GM12878 (cell line): ENCODE data around the gene IL17RA. TPM values are rescaled to one million over a fixed set of nuclear protein-coding genes. Genes with fewer than 3 reads are reported as not detected.

ENCODE experiments used
- ATAC-seq: fragments of 200-7000 bp; cut with Tn5 transposase; 3 replicates; pipeline ENCODE4 v1.9.1; 2020; ENCODE audit warnings: mild to moderate bottlenecking, moderate library complexity
- BruUV-seq: library from RNA; stranded (reverse); fragments of 400-500 nt; replicated peaks from 2 replicates; lab custom pipeline; 2021; lab: Mats Ljungman, UMichigan
- CTCF ChIA-PET: fragments of 300-600 bp; sonication (Branson Sonifier 250); formaldehyde crosslinking; extraction: SDS; loops from one replicate; lab custom pipeline; 2021; ENCODE audit warnings: inconsistent platforms; lab: Yijun Ruan, JAX
- POLR2A ChIA-PET: fragments of 350-600 bp; formaldehyde crosslinking; extraction: SDS; loops from one replicate; lab custom pipeline; 2021; ENCODE audit warnings: inconsistent platforms; lab: Charles Lee
- RAD21 ChIA-PET: fragments of 300-600 bp; sonication (Branson Sonifier 250); formaldehyde crosslinking; loops from one replicate; lab custom pipeline; 2023; ENCODE audit warnings: antibody characterized with exemption; ENCODE audit not compliant: unreplicated experiment; lab: Charles Lee
- SMC1A ChIA-PET: fragments of 300-600 bp; sonication (Branson Sonifier 250); formaldehyde crosslinking; loops from one replicate; lab custom pipeline; 2023; ENCODE audit not compliant: unreplicated experiment, uncharacterized antibody; lab: Charles Lee
- DNase-seq: peaks from one replicate; pipeline ENCODE4 v3.0.0-alpha.2; 2011; ENCODE audit warnings: low read depth, low spot score
- FAIRE-seq: peaks from 3 replicates; lab custom pipeline; 2011; peaks lifted over from hg19 to GRCh38; lab: Jason Lieb, UNC
- H2AFZ ChIP-seq: 2 replicates; pipeline ENCODE4 v1.6.0; 2011; ENCODE audit warnings: low read depth, low read length, control low read depth; ENCODE audit not compliant: control insufficient read depth
- H3K27ac ChIP-seq: 2 replicates; pipeline ENCODE4 v1.5.1; 2011; ENCODE audit warnings: control low read depth; ENCODE audit not compliant: control insufficient read depth, insufficient read depth
- H3K27me3 ChIP-seq, 2 experiments: replicated peaks in 1 of 2; 2 replicates each; pipeline versions ENCODE4 v1.6.0 to v1.6.1; 2011; ENCODE audit warnings: low read length in 1 of 2; ENCODE audit not compliant: control insufficient read depth in 2 of 2, insufficient read depth in 2 of 2
- H3K36me3 ChIP-seq, 2 experiments: 2 replicates each; pipeline ENCODE4 v1.5.1; 2011; ENCODE audit warnings: low read length in 1 of 2; ENCODE audit not compliant: control insufficient read depth in 2 of 2, insufficient read depth in 2 of 2
- H3K4me1 ChIP-seq: 2 replicates; pipeline ENCODE4 v1.6.1; 2011; ENCODE audit warnings: mild to moderate bottlenecking, low read length, moderate library complexity, mixed read lengths; ENCODE audit not compliant: control insufficient read depth, insufficient read depth
- H3K4me2 ChIP-seq: 2 replicates; pipeline ENCODE4 v1.6.0; 2011; ENCODE audit warnings: control low read depth; ENCODE audit not compliant: control insufficient read depth, insufficient read depth
- H3K4me3 ChIP-seq: fragments of 200-600 bp; sonication (generic); 2 replicates; pipeline ENCODE4 v1.5.1; 2016
- H3K79me2 ChIP-seq: 2 replicates; pipeline ENCODE4 v1.6.0; 2011; ENCODE audit warnings: low read length; ENCODE audit not compliant: control insufficient read depth, insufficient read depth
- H3K9ac ChIP-seq: 2 replicates; pipeline ENCODE4 v1.8.0; 2011; ENCODE audit warnings: low read length, control low read depth, mixed read lengths; ENCODE audit not compliant: control insufficient read depth, insufficient read depth
- H3K9me3 ChIP-seq: replicated peaks from 3 replicates; pipeline ENCODE4 v1.5.1; 2011; ENCODE audit warnings: mild to moderate bottlenecking, low read length; ENCODE audit not compliant: control insufficient read depth, insufficient read depth
- H4K20me1 ChIP-seq: 2 replicates; pipeline ENCODE4 v1.6.0; 2011; ENCODE audit not compliant: control insufficient read depth, insufficient read depth
- ATF3 ChIP-seq: IDR thresholded peaks from 2 replicates; pipeline ENCODE4 v1.6.1; 2011; ENCODE audit warnings: low read depth, mild to moderate bottlenecking, low read length, moderate library complexity, borderline replicate concordance; ENCODE audit errors: extremely low read depth
- ATF7 ChIP-seq: fragments of 450-650 bp; IDR thresholded peaks from 2 replicates; pipeline ENCODE4 v1.6.1; 2016; ENCODE audit warnings: low read depth, mild to moderate bottlenecking
- CBFB ChIP-seq: IDR thresholded peaks from 2 replicates; pipeline ENCODE4 v1.6.1; 2016; ENCODE audit warnings: antibody characterized with exemption, low read depth
- CREM ChIP-seq: IDR thresholded peaks from 2 replicates; pipeline ENCODE4 v1.6.1; 2014; ENCODE audit warnings: antibody characterized with exemption, low read depth
- E2F4 ChIP-seq: IDR thresholded peaks from 2 replicates; pipeline ENCODE4 v1.6.1; 2012; ENCODE audit warnings: low read depth, low read length, improper control_type of control experiment
- EED ChIP-seq: sonication (generic); IDR thresholded peaks from 2 replicates; pipeline ENCODE4 v1.6.1; 2016; ENCODE audit warnings: antibody characterized with exemption, low read depth
- GABPA ChIP-seq: IDR thresholded peaks from 2 replicates; pipeline ENCODE4 v1.6.1; 2014; ENCODE audit warnings: antibody characterized with exemption, low read depth, mild to moderate bottlenecking, inconsistent platforms
- HCFC1 ChIP-seq: fragments of 150-350 bp; IDR thresholded peaks from 2 replicates; pipeline ENCODE4 v1.6.1; 2014; ENCODE audit warnings: low read length
- HDAC2 ChIP-seq: fragments of 200-600 bp; sonication (generic); IDR thresholded peaks from 2 replicates; pipeline ENCODE4 v1.6.1; 2017
- JUNB ChIP-seq: IDR thresholded peaks from 2 replicates; pipeline ENCODE4 v1.6.1; 2016; ENCODE audit warnings: antibody characterized with exemption, mild to moderate bottlenecking
- KDM1A ChIP-seq: fragments of 200-600 bp; sonication (generic); IDR thresholded peaks from 2 replicates; pipeline ENCODE4 v1.6.1; 2016; ENCODE audit warnings: borderline replicate concordance
- MXI1 ChIP-seq: fragments of 150-350 bp; IDR thresholded peaks from 2 replicates; pipeline ENCODE4 v1.6.1; 2011; ENCODE audit warnings: low read depth, mild to moderate bottlenecking, inconsistent platforms, low read length, improper control_type of control experiment
- PAX8 ChIP-seq: fragments of 450-650 bp; IDR thresholded peaks from 2 replicates; pipeline ENCODE4 v1.6.1; 2017; ENCODE audit warnings: mild to moderate bottlenecking, moderate library complexity
- RFX5 ChIP-seq: IDR thresholded peaks from 2 replicates; pipeline ENCODE4 v1.6.1; 2011; ENCODE audit warnings: low read depth, low read length, improper control_type of control experiment
- SIN3A ChIP-seq: IDR thresholded peaks from 2 replicates; pipeline ENCODE4 v1.6.1; 2012; ENCODE audit warnings: low read depth, low read length, improper control_type of control experiment
- SRF ChIP-seq, 2 experiments: IDR thresholded peaks; 2 replicates each; pipeline ENCODE4 v1.6.1; 2011; ENCODE audit warnings: low read depth in 2 of 2, low read length in 2 of 2, mild to moderate bottlenecking in 1 of 2, moderate library complexity in 1 of 2
- USF2 ChIP-seq: IDR thresholded peaks from 2 replicates; pipeline ENCODE4 v1.6.1; 2011; ENCODE audit warnings: low read depth, low read length, improper control_type of control experiment, borderline replicate concordance
- YBX1 ChIP-seq: fragments of 450-650 bp; IDR thresholded peaks from 2 replicates; pipeline ENCODE4 v1.6.1; 2016; ENCODE audit warnings: antibody characterized with exemption
- ZNF207 ChIP-seq: fragments of 450-650 bp; IDR thresholded peaks from 2 replicates; pipeline ENCODE4 v1.6.1; 2014; ENCODE audit warnings: antibody characterized with exemption, mild to moderate bottlenecking, borderline replicate concordance
- ZNF384 ChIP-seq: IDR thresholded peaks from 2 replicates; pipeline ENCODE4 v1.6.1; 2012; ENCODE audit warnings: low read depth, mild to moderate bottlenecking, low read length, improper control_type of control experiment, borderline replicate concordance
- WGBS: methylation state at CpG from one replicate; pipeline ENCODE4 v1.1.6; 2016; ENCODE audit warnings: low lambda C conversion rate; ENCODE audit not compliant: insufficient replicate concordance, insufficient coverage; ENCODE audit errors: missing lambda C conversion rate; 5-methylcytosine and 5-hydroxymethylcytosine counted together
- in situ Hi-C: fragments of 300-500 bp; cut with MboI; formaldehyde crosslinking; loops from 9 replicates; pipeline ENCODE4 v1.14.3; 2018; ENCODE audit warnings: mixed read lengths
- intact Hi-C: fragments of 100-400 bp; cut with micrococcal nuclease; formaldehyde crosslinking; loops from one replicate; pipeline ENCODE4 v1.14.2; 2022; ENCODE audit not compliant: unreplicated experiment
- polyA plus RNA-seq, 11 experiments: library from polyadenylated mRNA; depleted of rRNA in 4 of 11; unstranded in 6 of 11; stranded (reverse) in 5 of 11; fragments of >200 nt; fragmentation: Nextera tagmentation in 4 of 11; fragmentation: Illumina TruSeq in 1 of 11; extraction: Ambion mirVana in 4 of 11; extraction: Trizol in 1 of 11; gene quantifications; 1 replicate in 1 of 11; 2 replicates in 10 of 11; pipeline versions ENCODE4 v1.2.1 to v1.2.3, GENCODE V29; 2011 to 2016; ENCODE audit warnings: inconsistent platforms in 2 of 11, missing spikeins in 2 of 11, low read depth in 1 of 11
- total RNA-seq, 4 experiments: library from RNA; depleted of rRNA in 3 of 4; stranded (reverse); fragments of >200 nt in 3 of 4; fragmentation: Illumina TruSeq in 1 of 4; extraction: Trizol in 1 of 4; gene quantifications; 2 replicates each; pipeline versions ENCODE4 v1.2.1 to v1.2.3, GENCODE V29; 2013 to 2021
- TF ChIP-seq, protein P1 (sequence below): fragments of 450-650 bp; IDR thresholded peaks from 2 replicates; pipeline ENCODE4 v1.6.1; 2017; ENCODE audit warnings: mild to moderate bottlenecking, low read depth, inconsistent platforms; ENCODE audit not compliant: poor library complexity, severe bottlenecking

IL17RA gene
- total and polyA plus RNA-seq, 10 of the 15 experiments (the other 5 are each of a cell fraction or from before 2014, with no cell fraction given) = 0.71 to 10.2 (median 4.2) TPM

DNA sequence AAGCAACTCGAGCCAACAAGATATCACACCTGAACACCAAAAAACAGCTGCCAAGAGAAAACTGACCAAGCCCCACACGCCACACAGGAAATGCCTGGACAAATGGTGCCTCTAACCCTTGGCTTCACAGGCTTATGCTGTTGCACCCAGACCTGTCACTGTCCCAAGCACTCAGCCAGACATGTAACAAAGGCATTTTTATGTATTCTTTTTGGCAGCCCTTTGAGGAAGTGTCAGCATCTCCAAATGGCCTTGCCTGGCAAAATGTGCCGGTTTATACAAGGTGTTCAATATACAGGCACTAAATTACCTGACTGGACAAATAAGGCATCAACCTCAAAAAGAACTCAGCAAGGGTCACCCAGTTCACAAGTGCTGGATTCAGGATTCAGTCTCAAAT, 68.2 kb downstream of the IL17RA start (continued):
- no peak for TF ChIP-seq PAX8
- TF ChIP-seq ATF3 = no peak
- TF ChIP-seq GABPA = no peak
- no peak for TF ChIP-seq ZNF384
- TF ChIP-seq HCFC1 = no peak
- TF ChIP-seq SRF (IDR thresholded peaks at IDR 0.05; ENCODE audit: low read depth in 2 of 2, low read length in 2 of 2) = no peak
- TF ChIP-seq E2F4 = no peak
- TF ChIP-seq, all 136 proteins: peak for 0

- CTCF ChIA-PET = no interaction called here
- WGBS = 78% methylated on average over 3 of the region's 3 CpGs
- peak overlapping the region; percentile 44; the same call in 1 of the 2 replicates for H3K4me3 ChIP-seq
- TF ChIP-seq ATF7 (no peak), CBFB (no peak), SIN3A (no peak), KDM1A (no peak), RFX5 (no peak), EED (no peak), MXI1 (no peak), YBX1 (no peak), HDAC2 (no peak), JUNB (no peak), USF2 (no peak), CREM (no peak), ZNF207 (no peak)
- TF ChIP-seq, protein P1, sequence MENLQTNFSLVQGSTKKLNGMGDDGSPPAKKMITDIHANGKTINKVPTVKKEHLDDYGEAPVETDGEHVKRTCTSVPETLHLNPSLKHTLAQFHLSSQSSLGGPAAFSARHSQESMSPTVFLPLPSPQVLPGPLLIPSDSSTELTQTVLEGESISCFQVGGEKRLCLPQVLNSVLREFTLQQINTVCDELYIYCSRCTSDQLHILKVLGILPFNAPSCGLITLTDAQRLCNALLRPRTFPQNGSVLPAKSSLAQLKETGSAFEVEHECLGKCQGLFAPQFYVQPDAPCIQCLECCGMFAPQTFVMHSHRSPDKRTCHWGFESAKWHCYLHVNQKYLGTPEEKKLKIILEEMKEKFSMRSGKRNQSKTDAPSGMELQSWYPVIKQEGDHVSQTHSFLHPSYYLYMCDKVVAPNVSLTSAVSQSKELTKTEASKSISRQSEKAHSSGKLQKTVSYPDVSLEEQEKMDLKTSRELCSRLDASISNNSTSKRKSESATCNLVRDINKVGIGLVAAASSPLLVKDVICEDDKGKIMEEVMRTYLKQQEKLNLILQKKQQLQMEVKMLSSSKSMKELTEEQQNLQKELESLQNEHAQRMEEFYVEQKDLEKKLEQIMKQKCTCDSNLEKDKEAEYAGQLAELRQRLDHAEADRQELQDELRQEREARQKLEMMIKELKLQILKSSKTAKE = no peak
- TF ChIP-seq, all 136 proteins: peak for 0
- FAIRE-seq (no peak), ATAC-seq (no peak), DNase-seq (no peak)
- H3K27me3 ChIP-seq = no peaks in the 10 kb centered on the region
- RAD21 ChIA-PET = no interaction called here
- no peak overlapping the region for H2AFZ ChIP-seq
- POLR2A ChIA-PET = no interaction called here
- H3K4me2 ChIP-seq = peak overlapping the region; percentile 39; the same call in 1 of the 2 replicates
- H3K79me2 ChIP-seq = peaks cover 24% of the 10 kb centered on the region
- intact Hi-C loops (loop anchor here (10.0 kb wide), 1 partner anchor 331 kb away; the partner anchor contains the start of gene XKR3), in situ Hi-C loops (no loop called here)
- H3K27ac ChIP-seq = no peak overlapping the region
- SMC1A ChIA-PET = interaction anchor here (1.0 kb wide), 1 partner anchor 73 kb away, joined by 3 read pairs; no protein-coding TSS in a partner anchor
- BruUV-seq = no TSS peak
- H4K20me1 ChIP-seq = peaks cover 2% of the 10 kb centered on the region; the same call in 1 of the 2 replicates
- peaks cover 3% of the 10 kb centered on the region; the same call in 1 of the 2 replicates for H3K4me1 ChIP-seq
- no peaks in the 10 kb centered on the region for H3K9me3 ChIP-seq
- H3K9ac ChIP-seq = no peak overlapping the region
- H3K36me3 ChIP-seq = no peaks in the 10 kb centered on the region
These were observed 71.1 kb downstream of the IL17RA start for GRCh38 chr22:17155941-17156340.
